ENCODE data around the gene PRSS57.
"Not testable (repeated sequence)": the region's sequence is repeated elsewhere in the genome, so short reads cannot be mapped to it uniquely, and the experiment has no call there.

PRSS57 gene

DNA sequence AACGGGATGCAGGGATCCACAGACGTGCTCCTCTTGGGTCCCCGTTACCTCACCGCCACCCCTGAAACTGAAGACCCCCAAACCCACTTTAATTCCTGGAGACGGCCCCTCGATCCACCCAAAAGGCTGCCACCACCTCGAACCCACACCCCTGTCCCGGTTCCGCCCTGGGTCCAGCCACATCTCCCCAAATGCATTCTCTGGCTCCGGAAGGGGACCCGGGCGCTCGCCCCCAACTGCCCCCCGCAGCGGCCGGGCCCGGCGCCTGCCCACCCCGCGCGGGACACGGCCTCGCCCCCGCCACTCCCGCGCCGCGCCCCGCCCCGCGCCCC is 19.3 kb downstream of the PRSS57 start:
- H3K4me3 ChIP-seq: peak overlapping the region; percentile 86
- no peak for DNase-seq (ENCODE audit: low spot score)
- peak overlapping the region; percentile 93 to 94 for H3K27ac ChIP-seq
- TF ChIP-seq, protein P1, sequence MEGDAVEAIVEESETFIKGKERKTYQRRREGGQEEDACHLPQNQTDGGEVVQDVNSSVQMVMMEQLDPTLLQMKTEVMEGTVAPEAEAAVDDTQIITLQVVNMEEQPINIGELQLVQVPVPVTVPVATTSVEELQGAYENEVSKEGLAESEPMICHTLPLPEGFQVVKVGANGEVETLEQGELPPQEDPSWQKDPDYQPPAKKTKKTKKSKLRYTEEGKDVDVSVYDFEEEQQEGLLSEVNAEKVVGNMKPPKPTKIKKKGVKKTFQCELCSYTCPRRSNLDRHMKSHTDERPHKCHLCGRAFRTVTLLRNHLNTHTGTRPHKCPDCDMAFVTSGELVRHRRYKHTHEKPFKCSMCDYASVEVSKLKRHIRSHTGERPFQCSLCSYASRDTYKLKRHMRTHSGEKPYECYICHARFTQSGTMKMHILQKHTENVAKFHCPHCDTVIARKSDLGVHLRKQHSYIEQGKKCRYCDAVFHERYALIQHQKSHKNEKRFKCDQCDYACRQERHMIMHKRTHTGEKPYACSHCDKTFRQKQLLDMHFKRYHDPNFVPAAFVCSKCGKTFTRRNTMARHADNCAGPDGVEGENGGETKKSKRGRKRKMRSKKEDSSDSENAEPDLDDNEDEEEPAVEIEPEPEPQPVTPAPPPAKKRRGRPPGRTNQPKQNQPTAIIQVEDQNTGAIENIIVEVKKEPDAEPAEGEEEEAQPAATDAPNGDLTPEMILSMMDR (IDR thresholded peaks at IDR 0.05): no peak

DNA sequence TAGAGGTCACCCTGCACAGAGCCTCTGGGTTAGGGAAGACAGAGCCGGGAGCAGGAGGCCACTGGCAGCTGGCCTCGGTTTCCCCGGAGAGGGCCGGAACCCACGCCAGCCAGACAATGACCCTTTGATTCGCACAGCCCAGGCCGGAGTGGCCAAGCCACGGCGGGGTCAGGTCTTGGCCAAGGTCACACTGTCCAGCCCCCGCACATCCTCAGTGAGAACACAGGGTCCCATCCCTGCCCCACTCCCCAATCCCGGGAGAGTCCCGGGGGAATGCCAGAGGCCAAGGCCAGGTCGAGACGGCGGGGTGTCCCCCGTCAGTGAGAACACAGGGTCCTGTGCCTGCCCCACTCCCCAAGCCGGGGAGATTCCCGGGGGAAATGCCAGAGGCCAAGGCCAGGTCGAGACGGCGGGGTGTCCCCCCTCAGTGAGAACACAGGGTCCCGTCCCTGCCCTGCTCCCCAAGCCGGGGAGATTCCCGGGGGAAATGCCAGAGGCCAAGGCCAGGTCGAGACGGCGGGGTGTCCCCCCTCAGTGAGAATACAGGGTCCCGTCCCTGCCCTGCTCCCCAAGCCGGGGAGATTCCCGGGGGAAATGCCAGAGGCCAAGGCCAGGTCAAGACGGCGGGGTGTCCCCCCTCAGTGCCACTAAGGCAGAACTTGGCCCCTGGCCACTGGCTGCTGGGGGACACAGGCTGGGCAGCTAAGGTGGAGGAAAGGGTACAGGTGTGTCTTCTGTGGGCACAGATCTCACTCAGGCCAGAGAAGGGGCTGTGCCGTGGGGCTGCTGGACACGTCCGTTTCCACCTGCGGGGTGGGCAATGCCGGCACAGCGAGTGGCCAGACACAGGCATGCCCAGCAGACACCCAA is 20.7 kb downstream of the PRSS57 start:
- no peak for DNase-seq (ENCODE audit: low spot score)
- H3K27ac ChIP-seq: peak overlapping the region in 1 of 2 donors; percentile 93

DNA sequence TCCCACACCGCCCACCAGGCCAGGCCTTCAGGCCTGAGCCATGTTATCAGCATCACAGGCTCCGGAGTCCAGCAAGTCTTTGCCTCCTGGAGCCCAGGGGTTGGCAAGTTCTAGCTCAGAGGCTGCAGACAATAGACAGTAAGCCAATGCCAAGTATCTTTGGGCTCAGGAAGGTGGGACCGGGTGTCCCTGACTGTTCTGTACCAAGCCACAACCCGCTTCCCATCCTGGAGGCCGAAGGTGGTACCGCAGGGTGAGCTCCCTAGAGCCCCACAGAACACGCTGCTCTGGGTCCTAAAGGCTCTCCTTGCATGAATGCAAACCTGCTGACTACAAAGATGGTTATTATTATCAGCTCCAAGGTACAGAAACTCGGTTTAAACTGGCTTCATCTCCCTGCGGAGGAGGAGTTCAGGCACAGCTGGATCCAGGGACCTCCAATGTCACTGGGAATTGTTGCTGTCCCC is 24.6 kb downstream of the PRSS57 start:
- no peak for DNase-seq (ENCODE audit: low spot score)
- Histone ChIP-seq H3K4me3 (no peak overlapping the region), H3K27ac (no peak overlapping the region)
- TF ChIP-seq, protein P1 (IDR thresholded peaks at IDR 0.05): no peak

More for the DNA sequence above, 20.7 kb downstream of the PRSS57 start:
- TF ChIP-seq, protein P1 (IDR thresholded peaks at IDR 0.05): no peak
- no peak overlapping the region for H3K4me3 ChIP-seq

DNA sequence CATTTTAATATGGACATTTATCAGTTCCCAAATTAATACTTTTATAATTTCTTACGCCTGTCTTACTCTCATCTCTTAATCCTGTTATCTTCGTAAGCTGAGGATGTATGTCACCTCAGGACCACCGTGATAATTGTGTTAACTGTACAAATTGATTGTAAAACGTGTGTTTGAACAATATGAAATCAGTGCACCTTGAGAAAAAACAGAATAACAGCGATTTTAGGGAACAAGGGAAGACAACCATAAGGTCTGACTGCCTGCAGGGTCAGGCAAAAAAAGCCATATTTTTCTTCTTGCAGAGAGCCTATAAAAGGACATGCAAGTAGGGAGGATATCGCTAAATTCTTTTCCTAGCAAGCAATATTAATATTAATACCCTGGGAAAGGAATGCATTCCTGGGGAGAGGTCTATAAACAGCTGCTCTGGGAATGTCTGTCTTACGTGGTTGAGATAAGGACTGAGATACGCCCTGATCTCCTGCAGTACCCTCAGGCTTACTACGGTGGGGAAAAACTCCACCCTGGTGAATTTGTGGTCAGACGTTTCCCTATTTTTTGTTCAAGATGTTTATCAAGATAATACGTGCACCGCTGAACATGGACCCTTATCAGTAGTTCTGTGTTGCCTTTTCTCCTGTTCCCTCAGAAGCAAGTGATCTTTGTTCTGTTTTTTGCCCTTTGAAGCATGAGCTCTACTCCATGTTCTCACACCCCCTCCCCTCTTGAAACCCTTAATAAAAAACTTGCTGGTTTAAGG is 26.4 kb downstream of the PRSS57 start:
- H3K4me3 ChIP-seq; H3K27ac ChIP-seq; DNase-seq (ENCODE audit: low spot score): not testable (repeated sequence)

DNA sequence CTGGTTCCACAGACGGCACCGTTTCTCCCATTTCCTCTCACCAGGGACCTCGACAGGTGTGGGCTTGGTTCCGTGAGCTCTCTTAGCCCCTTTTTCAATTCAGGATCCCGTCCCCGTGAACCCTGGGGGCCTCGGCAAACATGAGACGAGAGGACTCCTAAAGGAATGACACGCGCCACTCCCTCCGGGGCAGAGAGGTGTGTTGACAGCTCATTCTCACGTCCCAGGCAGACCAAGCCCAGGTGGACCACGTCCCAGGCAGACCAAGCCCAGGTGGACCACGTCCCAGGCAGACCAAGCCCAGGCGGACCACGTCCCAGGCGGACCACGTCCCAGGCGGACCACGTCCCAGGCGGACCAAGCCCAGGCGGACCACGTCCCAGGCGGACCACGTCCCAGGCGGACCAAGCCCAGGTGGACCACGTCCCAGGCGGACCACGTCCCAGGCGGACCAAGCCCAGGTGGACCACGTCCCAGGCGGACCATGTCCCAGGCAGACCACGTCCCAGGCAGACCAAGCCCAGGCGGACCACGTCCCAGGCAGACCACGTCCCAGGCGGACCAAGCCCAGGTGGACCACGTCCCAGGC is 28.2 kb downstream of the PRSS57 start:
- DNase-seq (ENCODE audit: low spot score); H3K4me3 ChIP-seq: not testable (repeated sequence)
- H3K27ac ChIP-seq: peak overlapping the region in 1 of 2 donors; percentile 48

DNA sequence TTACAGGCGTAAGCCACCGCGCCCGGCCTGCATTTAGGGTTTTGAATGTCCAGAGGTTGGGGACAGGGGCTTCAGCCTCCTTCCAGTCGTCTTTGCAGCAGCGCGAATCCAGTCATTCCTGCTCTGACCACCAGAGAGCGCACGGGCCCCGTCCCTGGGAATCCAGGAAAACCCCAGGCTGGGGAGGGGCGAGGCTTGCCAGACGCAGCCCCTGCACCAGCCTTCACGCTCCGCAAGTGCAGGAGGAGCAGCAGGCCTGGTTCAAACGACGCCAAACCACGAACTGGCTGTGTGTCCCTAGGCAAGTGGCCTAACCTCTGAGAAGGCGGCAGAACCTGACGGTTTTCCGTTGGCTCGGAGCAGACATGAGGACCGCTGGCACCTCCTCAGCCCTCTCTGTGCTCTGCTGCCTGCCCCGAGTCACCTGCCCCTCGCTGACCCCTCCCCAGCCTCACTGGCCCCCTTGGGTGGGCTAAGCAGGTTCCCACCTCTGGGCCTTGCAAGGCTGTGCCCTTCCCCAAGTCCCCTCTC is 30.3 kb downstream of the PRSS57 start:
- TF ChIP-seq, protein P1 (IDR thresholded peaks at IDR 0.05): peak; percentile 96
- peak overlapping the region; percentile 39 for H3K4me3 ChIP-seq
- peak overlapping the region in 1 of 2 donors; percentile 17 for H3K27ac ChIP-seq
- DNase-seq (ENCODE audit: low spot score): no peak

DNA sequence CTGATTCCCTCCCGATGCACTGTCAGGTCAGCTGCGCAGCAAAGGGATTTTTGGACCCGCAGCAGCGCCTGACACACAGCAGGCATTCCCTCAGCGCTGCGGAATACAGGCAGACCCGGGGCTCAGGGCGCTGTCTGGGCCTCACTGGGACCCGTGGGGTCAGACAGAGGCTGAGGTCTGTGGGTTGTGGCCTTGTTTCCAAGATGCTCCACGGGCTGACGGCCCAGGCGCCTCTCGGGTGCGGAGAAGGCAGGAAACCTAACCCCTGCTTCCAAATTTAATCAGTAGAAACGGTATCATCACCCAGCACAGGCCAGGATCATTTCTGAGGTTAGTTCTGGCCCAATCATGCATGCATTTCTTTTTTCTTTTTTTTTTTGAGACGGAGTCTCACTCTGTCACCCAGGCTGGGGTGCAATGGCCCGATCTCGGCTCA is 31.6 kb downstream of the PRSS57 start:
- Histone ChIP-seq H3K4me3 (peak overlapping the region; percentile 90), H3K27ac (peak overlapping the region; percentile 85 to 94)
- no peak for DNase-seq (ENCODE audit: low spot score)
- TF ChIP-seq, protein P1 (IDR thresholded peaks at IDR 0.05): no peak

All from coronary artery (tissue), 2 donors.